ENCODE measurements around the gene RNH1.

GRCh38 chr11:456533-456932 lies 50.5 kb downstream of the RNH1 start:
- TF ChIP-seq CTCF (IDR thresholded peaks at IDR 0.05; ENCODE audit: low read depth, low read length), result no peak
- no peak for TF ChIP-seq POLR2A (IDR thresholded peaks at IDR 0.05; ENCODE audit: extremely low read depth, insufficient read length)
- no peak for TF ChIP-seq MAX (IDR thresholded peaks at IDR 0.05; ENCODE audit: low read depth, low read length)
- no peak for TF ChIP-seq MYC (IDR thresholded peaks at IDR 0.05; ENCODE audit: low read depth, low read length)
